HG02642 (cell line): ENCODE measurements around the gene SPOCK3.
"Not testable (repeated sequence)": the region's sequence is repeated elsewhere in the genome, so short reads cannot be mapped to it uniquely, and the experiment has no call there.

ENCODE experiments used
- ATAC-seq: cut with Tn5 transposase; IDR thresholded peaks from one replicate; pipeline ENCODE4 v1.9.1; 2021; ENCODE audit warnings: mild to moderate bottlenecking; ENCODE audit not compliant: unreplicated experiment, poor library complexity

SPOCK3 gene

GRCh38 chr4:166715748-166716713 lies 518.3 kb downstream of the SPOCK3 start:
- ATAC-seq = not testable (repeated sequence)

GRCh38 chr4:166700592-166700991 lies 533.7 kb downstream of the SPOCK3 start:
- no peak for ATAC-seq

GRCh38 chr4:166688835-166689234 lies 545.5 kb downstream of the SPOCK3 start:
- no peak for ATAC-seq

GRCh38 chr4:166687828-166688227 lies 546.5 kb downstream of the SPOCK3 start:
- no peak for ATAC-seq
